Adipocyte (in vitro differentiated cells): ENCODE data around the gene SMTNL2.
"Not testable (repeated sequence)": the region's sequence is repeated elsewhere in the genome, so short reads cannot be mapped to it uniquely, and the experiment has no call there.

Experiments used
- DNase-seq: peaks from one replicate; pipeline ENCODE4 v3.0.0-alpha.2; 2015; ENCODE audit warnings: low read depth
- H3K27me3 ChIP-seq: replicated peaks from 2 replicates; pipeline ENCODE4 v1.7.0; 2013; ENCODE audit warnings: mild to moderate bottlenecking, low read length, moderate library complexity; ENCODE audit not compliant: control insufficient read depth, insufficient read depth
- H3K36me3 ChIP-seq: 2 replicates; pipeline ENCODE4 v1.7.0; 2013; ENCODE audit warnings: low read length, mild to moderate bottlenecking, moderate library complexity; ENCODE audit not compliant: control insufficient read depth, insufficient read depth, severe bottlenecking
- H3K4me1 ChIP-seq: 2 replicates; pipeline ENCODE4 v1.7.0; 2013; ENCODE audit warnings: mild to moderate bottlenecking, low read length, moderate library complexity; ENCODE audit not compliant: control insufficient read depth, insufficient read depth
- H3K4me3 ChIP-seq: 2 replicates; pipeline ENCODE4 v1.7.0; 2013; ENCODE audit warnings: mild to moderate bottlenecking, low read length, moderate library complexity
- H3K9ac ChIP-seq: 2 replicates; pipeline ENCODE4 v1.7.0; 2013; ENCODE audit warnings: mild to moderate bottlenecking, low read length, moderate library complexity
- H3K9me3 ChIP-seq: 2 replicates; pipeline ENCODE4 v1.7.0; 2013; ENCODE audit warnings: mild to moderate bottlenecking, low read length, moderate library complexity; ENCODE audit not compliant: control insufficient read depth

Gene SMTNL2

GRCh38 chr17:4626734-4627256 is 42.5 kb downstream of the SMTNL2 start:
- no peaks in the 10 kb centered on the region for H3K36me3 ChIP-seq
- H3K9me3 ChIP-seq, result peaks cover 8% of the 10 kb centered on the region
- peaks cover 7% of the 10 kb centered on the region for H3K4me1 ChIP-seq
- H3K4me3 ChIP-seq, result no peak overlapping the region
- no peak overlapping the region for H3K9ac ChIP-seq
- peaks cover 4% of the 10 kb centered on the region for H3K27me3 ChIP-seq
- no peak for DNase-seq

- Histone ChIP-seq H3K4me1 (peaks cover 5% of the 10 kb centered on the region), H3K4me3 (no peak overlapping the region), H3K36me3 (no peaks in the 10 kb centered on the region), H3K9ac (no peak overlapping the region), H3K9me3 (no peaks in the 10 kb centered on the region), H3K27me3 (peaks cover 25% of the 10 kb centered on the region)
- DNase-seq, result no peak
These were observed 47.1 kb downstream of the SMTNL2 start for GRCh38 chr17:4631431-4631830.

DNA sequence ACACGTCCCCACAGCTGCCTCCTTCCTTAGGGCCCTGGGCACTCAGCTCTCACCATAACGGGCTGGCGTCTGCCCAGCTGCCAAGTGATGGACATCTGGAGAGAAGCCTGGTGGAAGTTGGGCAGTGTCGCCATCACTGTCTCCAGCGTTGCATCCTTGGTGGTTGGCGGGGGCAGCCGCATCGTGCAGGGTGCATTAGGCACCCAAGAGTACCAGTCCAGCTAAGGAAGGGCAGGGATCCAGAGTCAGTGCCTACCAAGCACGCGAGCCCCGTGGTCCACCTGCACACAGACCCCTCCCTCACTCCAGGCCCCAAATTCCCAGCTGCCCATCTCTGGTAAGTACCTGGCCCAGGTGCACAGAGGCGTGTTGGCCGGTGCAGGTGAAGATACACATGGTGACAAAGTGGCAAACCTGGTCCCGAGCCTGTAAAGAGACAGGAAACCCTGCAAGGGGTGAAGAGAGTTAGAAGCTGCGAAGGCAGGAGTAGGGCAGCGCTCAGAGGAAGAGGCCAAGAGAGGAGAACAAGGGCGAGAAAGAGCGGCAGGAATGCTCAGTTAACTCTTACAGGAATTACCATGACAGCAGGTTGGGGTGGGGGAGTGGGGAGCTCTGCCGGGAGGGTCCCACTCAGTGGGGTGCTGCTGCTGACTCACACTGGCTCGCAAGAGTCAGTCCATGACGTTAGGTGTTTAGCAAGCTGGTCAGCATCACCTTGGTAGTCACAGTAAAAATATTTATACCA is 47.7 kb downstream of the SMTNL2 start:
- H3K9me3 ChIP-seq, result no peaks in the 10 kb centered on the region
- H3K27me3 ChIP-seq, result peaks cover 30% of the 10 kb centered on the region
- no peak overlapping the region for H3K4me3 ChIP-seq
- DNase-seq, result no peak
- H3K36me3 ChIP-seq, result no peaks in the 10 kb centered on the region
- H3K9ac ChIP-seq, result no peak overlapping the region
- H3K4me1 ChIP-seq, result peaks cover 5% of the 10 kb centered on the region

GRCh38 chr17:4632581-4632920 is 48.2 kb downstream of the SMTNL2 start:
- Histone ChIP-seq H3K9me3 (no peaks in the 10 kb centered on the region), H3K4me3 (no peak overlapping the region), H3K9ac (no peak overlapping the region), H3K36me3 (no peaks in the 10 kb centered on the region), H3K27me3 (peaks cover 36% of the 10 kb centered on the region), H3K4me1 (peaks cover 5% of the 10 kb centered on the region)
- DNase-seq, result no peak

- no peaks in the 10 kb centered on the region for H3K9me3 ChIP-seq
- H3K36me3 ChIP-seq, result no peaks in the 10 kb centered on the region
- peaks cover 36% of the 10 kb centered on the region for H3K27me3 ChIP-seq
- no peak overlapping the region for H3K9ac ChIP-seq
- DNase-seq, result no peak
- no peak overlapping the region for H3K4me3 ChIP-seq
- H3K4me1 ChIP-seq, result peaks cover 5% of the 10 kb centered on the region
These were observed 49.3 kb downstream of the SMTNL2 start for GRCh38 chr17:4633643-4634042.

GRCh38 chr17:4634976-4635375 is 50.6 kb downstream of the SMTNL2 start:
- no peaks in the 10 kb centered on the region for H3K9me3 ChIP-seq
- H3K36me3 ChIP-seq, result no peaks in the 10 kb centered on the region
- H3K4me3 ChIP-seq, result no peak overlapping the region
- H3K27me3 ChIP-seq, result peaks cover 36% of the 10 kb centered on the region
- DNase-seq, result no peak
- H3K9ac ChIP-seq, result no peak overlapping the region
- H3K4me1 ChIP-seq, result peaks cover 5% of the 10 kb centered on the region

DNA sequence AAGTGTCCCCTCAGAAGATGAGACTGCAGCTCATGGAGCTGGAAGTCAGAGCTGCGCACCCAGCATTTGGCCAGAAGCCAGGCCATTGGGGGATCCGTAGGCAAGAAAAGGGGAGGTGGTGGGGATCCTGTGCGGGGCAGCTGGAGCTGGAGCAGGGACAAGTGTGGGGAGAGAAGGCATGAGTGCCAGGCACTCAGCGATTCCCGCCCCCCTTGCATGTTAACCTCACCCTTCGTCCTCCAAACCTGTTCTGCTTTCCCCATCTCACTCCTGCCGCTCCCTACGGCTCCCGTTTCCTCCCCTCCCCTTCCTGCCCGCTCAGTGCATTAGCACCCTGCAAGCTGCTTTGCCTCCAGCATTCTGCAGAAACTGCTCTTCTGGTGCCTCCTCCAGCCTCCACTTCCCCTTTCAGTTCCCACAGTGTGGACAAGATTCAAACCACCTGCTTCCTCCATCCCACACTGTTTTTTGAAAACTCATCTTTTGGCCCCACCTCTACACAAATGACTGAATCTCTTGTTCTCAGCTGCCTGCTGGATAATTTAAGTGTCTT is 51.6 kb downstream of the SMTNL2 start:
- Histone ChIP-seq H3K36me3 (no peaks in the 10 kb centered on the region), H3K9me3 (no peaks in the 10 kb centered on the region), H3K4me3 (no peak overlapping the region), H3K4me1 (peaks cover 5% of the 10 kb centered on the region), H3K27me3 (peaks cover 36% of the 10 kb centered on the region), H3K9ac (no peak overlapping the region)
- no peak for DNase-seq

GRCh38 chr17:4636474-4637100 is 52.3 kb downstream of the SMTNL2 start:
- H3K27me3 ChIP-seq, result peaks cover 39% of the 10 kb centered on the region

DNA sequence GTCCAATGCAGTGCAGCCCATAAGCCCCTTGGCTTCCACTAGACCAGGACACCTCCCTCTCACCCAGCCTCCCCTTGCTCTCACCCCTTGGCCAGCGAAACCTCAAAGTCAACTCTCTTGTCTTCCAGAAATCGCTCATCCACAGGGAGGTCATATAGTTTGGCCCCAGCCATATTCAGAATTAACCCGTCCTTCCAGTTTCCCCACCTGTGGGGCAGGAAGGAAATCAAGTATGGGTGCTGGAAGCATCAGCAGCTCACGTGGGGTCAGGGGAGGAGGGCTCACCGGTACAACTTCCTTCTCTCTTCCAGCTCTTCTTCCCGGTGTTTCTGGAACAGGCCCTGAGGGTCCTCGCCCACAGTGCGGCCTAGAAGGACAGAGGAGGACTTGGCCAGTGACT is 54.4 kb downstream of the SMTNL2 start:
- not testable (repeated sequence) for H3K4me1 ChIP-seq, H3K9ac ChIP-seq, H3K36me3 ChIP-seq, H3K9me3 ChIP-seq, DNase-seq, H3K4me3 ChIP-seq
- H3K27me3 ChIP-seq, result peaks cover 37% of the 10 kb centered on the region

More at GRCh38 chr17:4636474-4637100, 52.3 kb downstream of the SMTNL2 start:
- no peak overlapping the region for H3K9ac ChIP-seq
- peaks cover 5% of the 10 kb centered on the region for H3K4me1 ChIP-seq
- no peaks in the 10 kb centered on the region for H3K9me3 ChIP-seq
- no peak overlapping the region for H3K4me3 ChIP-seq
- no peak for DNase-seq
- H3K36me3 ChIP-seq, result no peaks in the 10 kb centered on the region

DNA sequence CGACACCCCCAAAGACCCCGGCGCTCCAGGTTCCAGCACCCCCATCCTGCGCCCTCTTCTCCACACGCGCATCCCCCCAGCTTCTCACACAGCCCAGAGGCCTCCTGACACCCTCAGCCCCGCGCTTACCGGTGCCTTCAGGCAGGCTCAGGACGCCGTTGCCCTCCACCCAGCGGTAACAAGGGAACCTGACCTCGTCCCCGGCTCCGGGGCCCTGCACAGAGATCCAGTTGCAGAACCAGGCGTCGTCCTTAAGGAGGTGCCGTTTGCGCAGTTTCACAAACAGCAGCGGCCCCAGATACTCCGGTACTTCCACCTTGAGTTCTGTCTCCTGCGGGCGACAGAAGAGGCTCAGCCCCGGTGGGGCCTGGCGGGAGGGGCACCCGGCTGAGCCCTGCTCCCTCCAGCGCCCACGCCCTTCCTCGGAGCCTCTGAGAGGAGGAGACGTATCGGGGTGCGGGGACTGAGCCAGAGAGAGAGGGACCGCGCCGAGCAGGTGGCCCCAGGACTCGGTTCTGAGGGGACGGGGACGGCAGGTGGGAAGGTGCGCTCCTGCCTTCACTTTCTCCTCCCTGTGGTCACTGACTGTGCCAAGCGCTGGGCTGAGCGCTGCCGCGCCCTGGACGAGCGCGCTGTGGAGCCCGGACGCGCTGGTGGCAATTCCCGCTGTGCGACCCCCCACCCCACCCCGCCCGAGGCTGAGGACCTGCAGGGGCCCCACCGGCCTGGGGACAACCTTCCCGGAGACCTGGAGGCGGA is 55.2 kb downstream of the SMTNL2 start:
- peaks cover 42% of the 10 kb centered on the region for H3K27me3 ChIP-seq
- H3K4me3 ChIP-seq, H3K36me3 ChIP-seq, H3K4me1 ChIP-seq, H3K9ac ChIP-seq, H3K9me3 ChIP-seq: not testable (repeated sequence)
- DNase-seq, result peak; percentile 27

DNA sequence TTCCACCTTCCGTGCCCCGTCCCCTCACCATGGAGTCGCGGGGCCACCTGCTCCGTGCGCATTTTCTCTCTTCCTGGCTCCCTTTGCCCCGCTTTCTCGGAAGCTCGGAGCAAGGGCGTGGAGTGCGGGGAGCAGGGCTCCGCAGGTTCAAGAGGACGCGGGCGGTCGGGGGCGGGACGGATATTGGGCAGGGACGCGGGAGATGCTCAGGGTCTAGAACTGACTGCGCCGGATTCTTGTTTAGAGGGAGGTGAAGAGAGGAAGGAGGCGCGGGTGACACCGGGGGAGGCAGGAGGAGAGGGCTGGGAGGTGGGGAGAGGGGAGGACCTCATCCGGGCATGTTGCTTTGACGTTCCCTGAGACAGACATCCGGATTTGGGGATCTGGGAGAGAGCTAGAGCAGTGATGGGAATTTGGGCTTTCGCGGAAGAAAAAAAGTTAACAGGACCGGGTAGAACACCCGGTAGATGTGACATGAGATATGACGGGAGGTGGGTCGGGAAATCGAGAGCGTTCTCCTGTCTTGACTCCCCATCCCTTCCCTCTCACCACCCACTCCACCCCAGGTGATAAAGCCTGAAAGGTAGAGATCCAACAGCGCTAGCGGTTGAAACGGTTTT is 56.4 kb downstream of the SMTNL2 start:
- H3K4me1 ChIP-seq, H3K36me3 ChIP-seq, DNase-seq, H3K9ac ChIP-seq, H3K9me3 ChIP-seq, H3K4me3 ChIP-seq: not testable (repeated sequence)
- peaks cover 49% of the 10 kb centered on the region for H3K27me3 ChIP-seq
